ENCODE data around the gene MFSD11.
"Not testable (repeated sequence)": the region's sequence is repeated elsewhere in the genome, so short reads cannot be mapped to it uniquely, and the experiment has no call there.

The MFSD11 gene

GRCh38 chr17:76808326-76808725, 70.4 kb downstream of the MFSD11 start:
- DNase-seq: no peak

- DNase-seq: no peak
Measured at GRCh38 chr17:76810956-76811355, 73.0 kb downstream of the MFSD11 start.

GRCh38 chr17:76811834-76812233, 73.9 kb downstream of the MFSD11 start:
- DNase-seq: no peak

- no peak for DNase-seq
Measured at GRCh38 chr17:76812263-76812662, 74.3 kb downstream of the MFSD11 start.

- DNase-seq: no peak
Measured at GRCh38 chr17:76812968-76813367, 75.0 kb downstream of the MFSD11 start.

GRCh38 chr17:76815907-76816589, 78.1 kb downstream of the MFSD11 start:
- DNase-seq: not testable (repeated sequence)

GRCh38 chr17:76816590-76817135, 78.7 kb downstream of the MFSD11 start:
- DNase-seq: peak; percentile 60 to 83

- peak; percentile 16 to 66 for DNase-seq
Measured at GRCh38 chr17:76820039-76820438, 82.1 kb downstream of the MFSD11 start.

GRCh38 chr17:76820561-76820960, 82.6 kb downstream of the MFSD11 start:
- no peak for DNase-seq

GRCh38 chr17:76822184-76822778, 84.4 kb downstream of the MFSD11 start:
- no peak for DNase-seq

GRCh38 chr17:76824093-76824492, 86.2 kb downstream of the MFSD11 start:
- no peak for DNase-seq

GRCh38 chr17:76826330-76827068, 88.6 kb downstream of the MFSD11 start:
- no peak for DNase-seq

- DNase-seq: no peak
Measured at GRCh38 chr17:76827736-76828135, 89.8 kb downstream of the MFSD11 start.

Measured in NCI-H526 (cell line).